Measurements from ENCODE around the gene TBX10.

TBX10 gene

GRCh38 chr11:67680696-67681470 is 41.3 kb upstream of the TBX10 start:
- H3K27me3 ChIP-seq (ENCODE audit: control insufficient read depth, low read length), result no peaks in the 10 kb centered on the region
- no peak overlapping the region for H3K27ac ChIP-seq (ENCODE audit: low read depth, low read length)

GRCh38 chr11:67675058-67675747 is 35.6 kb upstream of the TBX10 start:
- H3K79me2 ChIP-seq (ENCODE audit: control insufficient read depth, low read length), result no peaks in the 10 kb centered on the region
- no peaks in the 10 kb centered on the region for H3K9me2 ChIP-seq (replicated peaks; ENCODE audit: control insufficient read depth, low read length)
- no peaks in the 10 kb centered on the region for H3F3A ChIP-seq (ENCODE audit: control insufficient read depth, insufficient read depth)
- H3K4me1 ChIP-seq (ENCODE audit: control insufficient read depth, low read length), result peaks cover 12% of the 10 kb centered on the region
- H3K36me3 ChIP-seq (ENCODE audit: control insufficient read depth, low read length), result no peaks in the 10 kb centered on the region
- H3K4me2 ChIP-seq (ENCODE audit: low read length), result no peak overlapping the region
- H3K27ac ChIP-seq (ENCODE audit: low read depth, low read length), result no peak overlapping the region
- H3K4me3 ChIP-seq (ENCODE audit: low read length), result no peak overlapping the region
- H3K9me3 ChIP-seq (ENCODE audit: control insufficient read depth, insufficient read depth, low read length), result peaks cover 7% of the 10 kb centered on the region; the same call in 1 of the 2 replicates
- no peaks in the 10 kb centered on the region; the same call in 1 of the 2 replicates for H3K27me3 ChIP-seq (ENCODE audit: control insufficient read depth, low read length)
- TF ChIP-seq CTCF (IDR thresholded peaks at IDR 0.05; ENCODE audit: low read depth, low read length, poor library complexity, severe bottlenecking), result no peak
- TF ChIP-seq EZH2phosphoT487 (IDR thresholded peaks at IDR 0.05; ENCODE audit: borderline replicate concordance, low read length), result no peak
- no peaks in the 10 kb centered on the region for H4K20me1 ChIP-seq (ENCODE audit: control insufficient read depth, insufficient read depth, low read depth, low read length)

More at GRCh38 chr11:67680696-67681470, 41.3 kb upstream of the TBX10 start:
- TF ChIP-seq EZH2phosphoT487 (IDR thresholded peaks at IDR 0.05; ENCODE audit: borderline replicate concordance, low read length) (no peak), CTCF (IDR thresholded peaks at IDR 0.05; ENCODE audit: low read depth, low read length, poor library complexity, severe bottlenecking) (no peak)
- Histone ChIP-seq H3K9me2 (replicated peaks; ENCODE audit: control insufficient read depth, low read length) (no peaks in the 10 kb centered on the region), H4K20me1 (ENCODE audit: control insufficient read depth, insufficient read depth, low read depth, low read length) (no peaks in the 10 kb centered on the region), H3K4me3 (ENCODE audit: low read length) (no peak overlapping the region), H3K9me3 (ENCODE audit: control insufficient read depth, insufficient read depth, low read length) (peaks cover 6% of the 10 kb centered on the region; the same call in 1 of the 2 replicates), H3K79me2 (ENCODE audit: control insufficient read depth, low read length) (no peaks in the 10 kb centered on the region), H3K36me3 (ENCODE audit: control insufficient read depth, low read length) (no peaks in the 10 kb centered on the region), H3K4me2 (ENCODE audit: low read length) (no peak overlapping the region), H3F3A (ENCODE audit: control insufficient read depth, insufficient read depth) (no peaks in the 10 kb centered on the region), H3K4me1 (ENCODE audit: control insufficient read depth, low read length) (peaks cover 15% of the 10 kb centered on the region)

DNA sequence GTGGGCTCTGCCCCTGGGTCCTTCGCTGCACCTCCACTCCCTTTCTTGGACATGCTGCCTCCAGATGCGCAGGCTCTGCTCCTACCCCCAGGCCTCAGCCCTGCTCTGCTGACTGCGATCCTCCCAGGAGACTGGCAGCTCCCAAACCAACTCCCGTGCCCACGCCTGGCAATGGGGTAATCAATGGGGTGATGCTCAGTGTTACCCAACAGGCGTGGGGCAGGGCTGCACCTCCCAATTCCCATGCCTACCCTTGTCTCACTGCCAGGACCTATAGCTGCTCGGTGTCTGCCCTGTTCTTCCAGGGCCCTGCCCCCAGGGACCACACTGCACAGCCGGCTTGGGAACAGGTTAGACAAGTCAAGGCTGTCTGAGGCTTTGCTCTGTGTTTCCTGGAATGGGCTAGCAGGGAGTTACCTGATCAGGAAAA is 34.9 kb upstream of the TBX10 start, which contains the start of gene ALDH3B2:
TSS of gene ALDH3B2 (minus strand) at position 182 of the 430 bp plus-strand sequence. CDS start 7,688 bp downstream, outside the sequence.
- no peaks in the 10 kb centered on the region for H3K9me2 ChIP-seq (replicated peaks; ENCODE audit: control insufficient read depth, low read length)
- no peaks in the 10 kb centered on the region for H3K36me3 ChIP-seq (ENCODE audit: control insufficient read depth, low read length)
- H3K4me1 ChIP-seq (ENCODE audit: control insufficient read depth, low read length), result peaks cover 17% of the 10 kb centered on the region
- H4K20me1 ChIP-seq (ENCODE audit: control insufficient read depth, insufficient read depth, low read depth, low read length), result no peaks in the 10 kb centered on the region
- H3K4me3 ChIP-seq (ENCODE audit: low read length), result no peak within 1 kb of the TSS
- no peaks in the 10 kb centered on the region; the same call in 1 of the 2 replicates for H3K27me3 ChIP-seq (ENCODE audit: control insufficient read depth, low read length)
- H3K27ac ChIP-seq (ENCODE audit: low read depth, low read length), result no peak within 1 kb of the TSS
- peaks cover 7% of the 10 kb centered on the region; the same call in 1 of the 2 replicates for H3K9me3 ChIP-seq (ENCODE audit: control insufficient read depth, insufficient read depth, low read length)
- no peak within 1 kb of the TSS for H3K4me2 ChIP-seq (ENCODE audit: low read length)
- TF ChIP-seq EZH2phosphoT487 (IDR thresholded peaks at IDR 0.05; ENCODE audit: borderline replicate concordance, low read length), result no peak
- no peak for TF ChIP-seq CTCF (IDR thresholded peaks at IDR 0.05; ENCODE audit: low read depth, low read length, poor library complexity, severe bottlenecking)
- no peaks in the 10 kb centered on the region for H3F3A ChIP-seq (ENCODE audit: control insufficient read depth, insufficient read depth)
- no peaks in the 10 kb centered on the region for H3K79me2 ChIP-seq (ENCODE audit: control insufficient read depth, low read length)
